Caco-2 (cell line): Measurements from ENCODE around the gene PPID. TPM values are rescaled to one million over a fixed set of nuclear protein-coding genes. Genes with fewer than 3 reads are reported as not detected.
"Not testable (repeated sequence)": the region's sequence is repeated elsewhere in the genome, so short reads cannot be mapped to it uniquely, and the experiment has no call there.

Experiments used
- BruUV-seq: library from RNA; stranded (reverse); fragments of 400-500 nt; replicated peaks from 2 replicates; lab custom pipeline; 2021; lab: Mats Ljungman, UMichigan
- CTCF ChIA-PET: fragments of 300-600 bp; sonication (Branson Sonifier 250); formaldehyde crosslinking; loops from one replicate; lab custom pipeline; 2022; ENCODE audit warnings: antibody characterized with exemption; lab: Charles Lee
- POLR2A ChIA-PET: fragments of 300-600 bp; sonication (Branson Sonifier 250); formaldehyde crosslinking; loops from one replicate; lab custom pipeline; 2022; ENCODE audit warnings: antibody characterized with exemption; lab: Charles Lee
- DNase-seq, 2 experiments: peaks; one replicate each; pipeline versions ENCODE4 v3.0.0 to v3.0.0-alpha.2; 2020 to 2022
- H3K27me3 ChIP-seq: replicated peaks from 2 replicates; pipeline ENCODE4 v1.6.0; 2011; ENCODE audit warnings: low read length; ENCODE audit not compliant: control insufficient read depth, insufficient read depth
- H3K36me3 ChIP-seq: 2 replicates; pipeline ENCODE4 v1.5.1; 2011; ENCODE audit warnings: low read length; ENCODE audit not compliant: control insufficient read depth, insufficient read depth
- H3K4me1 ChIP-seq: fragments of 250-450 bp; sonication (Bioruptor Pico); 2 replicates; pipeline ENCODE4 v1.5.1; 2020; ENCODE audit warnings: mild to moderate bottlenecking
- H3K4me3 ChIP-seq: 2 replicates; pipeline ENCODE4 v1.5.1; 2011; ENCODE audit warnings: low read depth, mild to moderate bottlenecking, control low read depth, low read length
- H3K9me3 ChIP-seq: fragments of 250-450 bp; sonication (Bioruptor Pico); 2 replicates; pipeline ENCODE4 v1.5.1; 2020; ENCODE audit warnings: mild to moderate bottlenecking, moderate library complexity
- H3K27ac Mint-ChIP-seq: one replicate; pipeline ENCODE4 v1.8.0; 2022; ENCODE audit warnings: mixed read lengths; ENCODE audit not compliant: unreplicated experiment
- H3K27me3 Mint-ChIP-seq: one replicate; pipeline ENCODE4 v1.8.0; 2022; ENCODE audit warnings: mixed read lengths; ENCODE audit not compliant: insufficient read depth, unreplicated experiment
- H3K36me3 Mint-ChIP-seq: one replicate; pipeline ENCODE4 v1.8.0; 2022; ENCODE audit warnings: mild to moderate bottlenecking, mixed read lengths; ENCODE audit not compliant: insufficient read depth, unreplicated experiment
- H3K4me1 Mint-ChIP-seq: one replicate; pipeline ENCODE4 v1.8.0; 2022; ENCODE audit warnings: low read depth, mixed read lengths; ENCODE audit not compliant: unreplicated experiment
- H3K4me3 Mint-ChIP-seq: one replicate; pipeline ENCODE4 v1.8.0; 2022; ENCODE audit warnings: mild to moderate bottlenecking, moderate library complexity, mixed read lengths; ENCODE audit not compliant: unreplicated experiment
- H3K9me3 Mint-ChIP-seq: one replicate; pipeline ENCODE4 v1.8.0; 2022; ENCODE audit warnings: mixed read lengths; ENCODE audit not compliant: unreplicated experiment
- CTCF ChIP-seq, 2 experiments: fragments of 200-600 bp in 1 of 2; IDR thresholded peaks; 1 replicate in 1 of 2; 2 replicates in 1 of 2; pipeline versions ENCODE4 v1.5.1 to v1.8.0; 2011 to 2022; ENCODE audit warnings: antibody characterized with exemption in 1 of 2, control low read depth in 1 of 2, inconsistent platforms in 1 of 2, low read depth in 1 of 2, low read length in 1 of 2, mild to moderate bottlenecking in 1 of 2, moderate library complexity in 1 of 2; ENCODE audit not compliant: insufficient read depth in 1 of 2, severe bottlenecking in 1 of 2, unreplicated experiment in 1 of 2
- intact Hi-C: fragments of 100-400 bp; cut with micrococcal nuclease; formaldehyde crosslinking; loops from one replicate; pipeline ENCODE4 v1.10.0; 2022; ENCODE audit not compliant: unreplicated experiment
- total RNA-seq: library from RNA; stranded (reverse); gene quantifications from 2 replicates; pipeline ENCODE4 v1.2.3, GENCODE V29; 2022

PPID gene
- total RNA-seq, 1 experiment from 2014 or later = 50.9 TPM

- Mint-ChIP-seq H3K4me3 (no peak overlapping the region), H3K27ac (no peak overlapping the region), H3K4me1 (no peaks in the 10 kb centered on the region), H3K9me3 (no peaks in the 10 kb centered on the region), H3K36me3 (no peaks in the 10 kb centered on the region), H3K27me3 (peaks cover 3% of the 10 kb centered on the region)
- no peaks in the 10 kb centered on the region for H3K4me1 ChIP-seq
- no peak for DNase-seq
- BruUV-seq = no TSS peak
- POLR2A ChIA-PET = no interaction called here
- no peaks in the 10 kb centered on the region for H3K36me3 ChIP-seq
- CTCF ChIA-PET = no interaction called here
- TF ChIP-seq CTCF (IDR thresholded peaks at IDR 0.05; ENCODE audit: insufficient read depth in 1 of 2, low read depth in 1 of 2, low read length in 1 of 2, severe bottlenecking in 1 of 2, unreplicated experiment in 1 of 2) = no peak
- no peaks in the 10 kb centered on the region for H3K27me3 ChIP-seq
- intact Hi-C loops = no loop called here
- H3K4me3 ChIP-seq = no peak overlapping the region
- no peaks in the 10 kb centered on the region for H3K9me3 ChIP-seq
Measured at GRCh38 chr4:158750379-158750778, 27.2 kb upstream of the PPID start.

GRCh38 chr4:158746537-158746936 lies 23.3 kb upstream of the PPID start:
- DNase-seq, H3K4me3 Mint-ChIP-seq, H3K27me3 ChIP-seq, H3K36me3 Mint-ChIP-seq, H3K9me3 Mint-ChIP-seq, H3K4me1 Mint-ChIP-seq, H3K4me1 ChIP-seq, CTCF ChIA-PET, H3K27ac Mint-ChIP-seq, intact Hi-C loops, POLR2A ChIA-PET, H3K36me3 ChIP-seq, H3K9me3 ChIP-seq, H3K4me3 ChIP-seq, BruUV-seq, H3K27me3 Mint-ChIP-seq: not testable (repeated sequence)

GRCh38 chr4:158741326-158742021 lies 18.3 kb upstream of the PPID start:
- Mint-ChIP-seq H3K4me3 (no peak overlapping the region), H3K27me3 (peaks cover 2% of the 10 kb centered on the region), H3K9me3 (no peaks in the 10 kb centered on the region), H3K27ac (no peak overlapping the region), H3K36me3 (no peaks in the 10 kb centered on the region), H3K4me1 (no peaks in the 10 kb centered on the region)
- H3K9me3 ChIP-seq = no peaks in the 10 kb centered on the region
- CTCF ChIA-PET = no interaction called here
- intact Hi-C loops = no loop called here
- BruUV-seq = no TSS peak
- H3K4me1 ChIP-seq = no peaks in the 10 kb centered on the region
- DNase-seq = no peak
- no peak for TF ChIP-seq CTCF (IDR thresholded peaks at IDR 0.05; ENCODE audit: insufficient read depth in 1 of 2, low read depth in 1 of 2, low read length in 1 of 2, severe bottlenecking in 1 of 2, unreplicated experiment in 1 of 2)
- no peak overlapping the region for H3K4me3 ChIP-seq
- H3K36me3 ChIP-seq = no peaks in the 10 kb centered on the region
- no peaks in the 10 kb centered on the region for H3K27me3 ChIP-seq
- POLR2A ChIA-PET = no interaction called here
